ENCODE results near the gene GREM1.

The GREM1 gene

GRCh38 chr15:32730677-32731654 lies 13.2 kb downstream of the GREM1 start:
- DNase-seq (ENCODE audit: low spot score) = peak; percentile 89

DNA sequence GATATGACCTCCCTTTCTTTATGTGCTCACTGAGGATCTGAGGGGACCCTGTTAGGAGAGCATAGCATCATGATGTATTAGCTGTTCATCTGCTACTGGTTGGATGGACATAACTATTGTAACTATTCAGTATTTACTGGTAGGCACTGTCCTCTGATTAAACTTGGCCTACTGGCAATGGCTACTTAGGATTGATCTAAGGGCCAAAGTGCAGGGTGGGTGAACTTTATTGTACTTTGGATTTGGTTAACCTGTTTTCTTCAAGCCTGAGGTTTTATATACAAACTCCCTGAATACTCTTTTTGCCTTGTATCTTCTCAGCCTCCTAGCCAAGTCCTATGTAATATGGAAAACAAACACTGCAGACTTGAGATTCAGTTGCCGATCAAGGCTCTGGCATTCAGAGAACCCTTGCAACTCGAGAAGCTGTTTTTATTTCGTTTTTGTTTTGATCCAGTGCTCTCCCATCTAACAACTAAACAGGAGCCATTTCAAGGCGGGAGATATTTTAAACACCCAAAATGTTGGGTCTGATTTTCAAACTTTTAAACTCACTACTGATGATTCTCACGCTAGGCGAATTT lies 14.9 kb downstream of the GREM1 start:
- no peak for DNase-seq (ENCODE audit: low spot score)

DNA sequence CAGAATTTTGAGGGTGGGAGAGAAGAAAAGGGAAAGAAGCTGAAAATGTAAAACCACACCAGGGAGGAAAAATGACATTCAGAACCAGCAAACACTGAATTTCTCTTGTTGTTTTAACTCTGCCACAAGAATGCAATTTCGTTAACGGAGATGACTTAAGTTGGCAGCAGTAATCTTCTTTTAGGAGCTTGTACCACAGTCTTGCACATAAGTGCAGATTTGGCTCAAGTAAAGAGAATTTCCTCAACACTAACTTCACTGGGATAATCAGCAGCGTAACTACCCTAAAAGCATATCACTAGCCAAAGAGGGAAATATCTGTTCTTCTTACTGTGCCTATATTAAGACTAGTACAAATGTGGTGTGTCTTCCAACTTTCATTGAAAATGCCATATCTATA lies 15.5 kb downstream of the GREM1 start:
- no peak for DNase-seq (ENCODE audit: low spot score)

DNA sequence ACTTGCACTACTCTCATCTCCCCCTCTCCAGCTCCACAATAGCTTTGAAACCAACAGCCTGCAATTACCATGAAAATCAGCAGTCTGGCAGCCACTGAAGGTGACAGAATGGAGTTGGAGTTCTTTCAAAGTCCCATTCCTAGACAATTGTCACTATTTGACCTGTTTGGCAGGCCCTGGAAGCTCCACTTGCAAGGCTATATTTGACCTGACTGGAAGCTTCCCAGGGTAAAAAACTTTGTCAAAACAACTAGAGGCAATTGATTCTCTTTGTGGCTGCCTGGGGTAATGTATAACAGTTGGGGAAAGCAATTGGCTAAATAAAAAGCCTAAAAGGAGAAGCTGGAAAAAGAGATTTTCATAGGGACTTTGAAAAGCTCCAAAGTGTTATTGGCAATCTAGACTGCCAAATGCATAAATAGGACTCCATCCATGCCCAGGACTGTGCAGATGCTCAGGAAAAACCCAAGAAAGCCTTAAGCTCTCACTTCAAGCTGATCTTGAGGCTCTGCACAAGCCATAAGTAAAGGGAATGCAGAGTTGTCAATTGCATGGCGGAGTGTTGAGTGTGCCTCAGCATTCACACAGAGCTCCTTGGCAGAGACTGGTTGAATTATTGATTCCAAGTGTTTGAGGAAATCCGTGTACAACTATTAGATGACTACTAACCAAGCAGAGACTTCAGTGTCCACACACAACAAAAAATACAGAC lies 18.3 kb downstream of the GREM1 start:
- no peak for DNase-seq (ENCODE audit: low spot score)

DNA sequence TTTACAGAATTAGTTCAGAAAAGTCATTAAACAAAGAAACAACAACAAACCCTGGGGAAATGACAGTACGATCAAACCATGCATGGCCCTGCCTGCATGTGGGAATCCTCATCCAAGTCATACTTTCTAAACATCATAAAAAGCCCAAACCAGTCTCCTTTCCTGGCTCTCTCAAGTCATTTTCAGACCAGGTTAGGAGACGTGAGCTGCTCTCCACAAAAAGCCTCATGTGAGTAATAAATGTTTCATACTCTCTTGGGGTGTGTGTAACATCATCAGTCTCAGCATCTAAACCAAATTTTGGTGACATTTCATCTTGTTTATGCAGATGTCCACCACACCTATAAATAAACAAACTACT lies 18.9 kb downstream of the GREM1 start:
- DNase-seq (ENCODE audit: low spot score) = no peak

GRCh38 chr15:32737304-32737703 lies 19.5 kb downstream of the GREM1 start:
- DNase-seq (ENCODE audit: low spot score) = no peak

DNA sequence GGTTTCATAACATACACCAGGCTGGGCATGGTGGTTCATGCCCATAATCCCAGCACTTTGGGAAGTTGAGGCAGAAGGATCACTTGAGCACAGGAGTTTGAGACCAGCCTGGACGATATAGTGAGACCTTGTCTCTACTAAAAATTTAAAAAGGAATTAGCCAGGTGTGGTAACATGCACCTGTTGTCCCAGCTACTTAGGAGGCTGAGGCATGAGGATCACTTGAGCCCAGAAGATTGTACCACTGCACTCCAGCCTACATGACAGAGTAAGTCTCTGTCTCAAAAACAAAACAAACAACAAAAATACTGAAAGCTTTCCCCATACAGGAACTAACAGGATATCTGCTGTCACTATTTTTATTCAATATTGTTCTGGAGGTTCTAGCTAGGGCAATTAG lies 20.9 kb downstream of the GREM1 start:
- DNase-seq (ENCODE audit: low spot score) = no peak

- DNase-seq (ENCODE audit: low spot score) = no peak
Measured at GRCh38 chr15:32739522-32740063, 21.8 kb downstream of the GREM1 start.

- no peak for DNase-seq (ENCODE audit: low spot score)
Measured at GRCh38 chr15:32743411-32744140, 25.8 kb downstream of the GREM1 start.

DNA sequence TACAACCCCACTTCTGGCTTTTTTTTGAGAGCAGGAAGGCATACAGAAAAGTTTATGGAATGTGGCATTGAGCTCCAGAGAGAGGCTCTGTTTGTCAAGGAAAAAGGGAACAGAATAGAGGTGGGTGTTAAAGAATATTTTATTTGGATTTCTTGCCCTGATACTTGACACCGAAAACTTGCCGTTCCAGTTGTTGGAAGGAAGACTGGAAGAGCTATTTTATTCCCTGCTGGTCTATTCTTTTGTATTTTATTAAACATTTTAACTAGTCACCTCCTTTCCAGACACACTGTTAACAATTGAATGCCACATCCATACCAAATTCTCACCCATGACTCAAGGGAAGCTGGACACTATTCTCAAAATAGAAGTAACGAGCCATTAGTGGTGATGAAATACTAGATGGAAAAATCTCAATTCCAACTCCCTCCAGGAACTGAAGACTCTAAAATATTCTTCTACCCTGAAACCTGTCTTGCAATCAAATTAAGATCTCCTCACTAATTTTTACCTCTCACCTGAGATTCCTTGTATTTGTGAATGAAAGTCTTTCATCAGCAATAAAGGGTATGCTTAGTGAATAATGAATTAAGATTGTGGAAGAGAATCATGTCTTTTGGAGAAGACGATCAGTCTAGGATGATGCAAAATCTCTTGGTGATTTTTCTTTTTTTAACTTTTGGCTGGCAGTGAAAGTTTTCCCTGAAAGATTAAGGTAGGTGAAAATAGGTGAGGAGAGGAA lies 28.5 kb downstream of the GREM1 start:
- DNase-seq (ENCODE audit: low spot score) = no peak

GRCh38 chr15:32747921-32748342 lies 30.1 kb downstream of the GREM1 start:
- no peak for DNase-seq (ENCODE audit: low spot score)

DNA sequence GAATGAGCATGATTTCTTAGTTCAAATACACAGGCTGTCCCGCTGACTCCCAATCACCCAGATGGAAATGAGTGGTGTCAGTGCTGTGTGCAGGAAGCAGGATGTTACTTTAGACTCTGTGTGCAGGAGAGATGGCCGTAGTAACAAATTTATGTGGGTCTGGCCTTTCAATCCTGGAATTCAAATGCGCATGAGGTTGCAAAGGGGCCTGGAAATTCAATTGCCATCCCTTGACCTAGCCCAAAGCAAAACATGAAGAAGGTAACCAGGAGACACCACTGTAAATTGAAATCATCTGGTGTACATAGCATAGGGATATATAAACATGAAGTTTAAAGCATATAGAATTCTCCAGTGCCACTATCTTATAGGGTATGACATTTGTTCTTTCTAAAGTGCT lies 33.2 kb downstream of the GREM1 start:
- DNase-seq (ENCODE audit: low spot score) = no peak

DNA sequence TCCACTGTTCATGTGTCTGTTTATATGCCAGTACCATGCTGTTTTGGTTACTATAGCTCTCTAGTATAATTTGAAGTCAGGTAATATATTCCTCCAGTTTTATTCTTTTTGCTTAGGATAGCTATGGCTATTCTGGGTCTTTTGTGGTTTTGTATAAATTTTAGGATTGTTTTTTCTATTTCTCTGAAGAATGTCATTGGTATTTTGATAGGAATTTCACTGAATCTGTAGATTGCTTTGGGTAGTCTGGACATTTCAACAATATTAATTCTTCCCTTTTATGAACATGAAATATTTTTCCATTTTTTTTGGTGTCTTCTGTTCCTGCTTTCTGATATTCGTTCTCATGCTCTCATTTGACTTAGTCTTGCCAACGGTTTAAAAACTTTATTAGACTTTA lies 39.6 kb downstream of the GREM1 start:
- no peak for DNase-seq (ENCODE audit: low spot score)

GRCh38 chr15:32763295-32763694 lies 45.5 kb downstream of the GREM1 start:
- no peak for DNase-seq (ENCODE audit: low spot score)

GRCh38 chr15:32765236-32765635 lies 47.4 kb downstream of the GREM1 start:
- no peak for DNase-seq (ENCODE audit: low spot score)

DNA sequence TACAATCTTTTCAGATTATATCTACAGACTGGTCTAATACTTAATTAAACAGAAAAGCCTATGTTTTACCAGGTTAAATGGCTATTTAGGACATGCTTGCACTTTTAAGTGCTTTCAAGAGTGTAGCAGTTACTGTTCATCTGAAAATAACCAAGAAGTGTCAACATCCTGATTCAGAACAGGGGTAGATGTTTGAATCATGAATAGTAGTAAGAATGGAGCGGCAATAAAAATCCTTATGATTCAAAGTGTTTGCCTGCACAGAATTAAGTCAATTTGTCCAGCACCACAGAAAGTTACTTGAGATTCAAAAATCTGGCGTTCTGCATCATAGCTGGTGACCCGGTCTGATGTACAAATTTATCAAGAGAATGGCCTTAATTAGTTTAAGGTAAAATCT lies 48.3 kb downstream of the GREM1 start:
- no peak for DNase-seq (ENCODE audit: low spot score)

GRCh38 chr15:32767236-32767635 lies 49.4 kb downstream of the GREM1 start:
- no peak for DNase-seq (ENCODE audit: low spot score)

DNA sequence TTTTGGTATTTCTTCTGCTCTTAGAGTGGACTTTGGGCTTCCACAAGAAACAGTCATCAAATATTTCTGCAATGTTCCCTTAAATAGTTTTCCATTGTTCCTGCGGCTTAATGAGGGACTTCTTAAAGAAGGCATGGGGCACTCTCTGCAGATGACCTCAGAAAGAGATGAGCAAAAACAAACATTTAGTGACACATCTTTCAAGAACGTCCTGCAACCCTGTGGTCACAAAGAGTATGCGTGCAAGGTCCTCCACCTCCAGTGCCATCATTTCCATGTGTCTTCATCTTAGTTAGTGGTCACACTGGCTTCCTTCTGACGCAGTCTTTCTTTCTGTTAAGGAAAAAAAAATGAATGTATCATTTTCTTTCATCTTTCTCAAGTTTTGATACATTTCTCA lies 56.2 kb downstream of the GREM1 start:
- DNase-seq (ENCODE audit: low spot score) = no peak

DNA sequence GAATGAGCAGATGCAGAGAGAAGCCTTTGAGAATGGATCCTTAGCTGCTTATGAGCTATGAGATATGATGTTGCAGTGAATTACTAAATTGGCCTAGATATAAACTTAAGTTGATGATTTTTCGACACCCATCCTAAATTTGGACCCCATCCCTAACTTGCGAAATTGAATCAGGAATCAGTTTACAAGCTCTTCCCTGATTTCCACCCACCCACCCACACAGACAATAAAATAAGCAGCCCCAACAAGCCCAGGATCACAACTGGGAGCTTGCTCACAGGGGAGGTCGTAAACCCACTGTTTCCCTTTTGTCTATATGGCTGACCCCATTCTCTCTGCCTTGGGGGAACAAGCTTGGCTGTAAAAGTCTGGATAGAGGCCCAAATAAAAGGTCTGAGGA lies 57.3 kb downstream of the GREM1 start:
- DNase-seq (ENCODE audit: low spot score) = no peak

GRCh38 chr15:32778391-32779176 lies 60.8 kb downstream of the GREM1 start:
- no peak for DNase-seq (ENCODE audit: low spot score)

Data from iPS-NIHi11 (cell line).